Karpas-422 (cell line): Measurements from ENCODE around the gene ABL2. TPM values are rescaled to one million over a fixed set of nuclear protein-coding genes. Genes with fewer than 3 reads are reported as not detected.
A peak's percentile ranks its signal among the peaks of the same experiment; 100 is the strongest.
"Not testable (repeated sequence)": the region's sequence is repeated elsewhere in the genome, so short reads cannot be mapped to it uniquely, and the experiment has no call there.

Experiments
- DNase-seq: peaks from one replicate; pipeline ENCODE4 v3.0.0-alpha.2; 2015
- H2AFZ ChIP-seq: fragments of 200-600 bp; sonication (generic); 2 replicates; pipeline ENCODE4 v1.6.1; 2014; ENCODE audit warnings: antibody characterized with exemption, low read length, mixed read lengths
- H3K27ac ChIP-seq: fragments of 200-600 bp; sonication (generic); 2 replicates; pipeline ENCODE4 v1.5.1; 2014; ENCODE audit warnings: mild to moderate bottlenecking, low read length, moderate library complexity
- H3K27me3 ChIP-seq: fragments of 200-600 bp; sonication (generic); 2 replicates; pipeline ENCODE4 v1.6.1; 2014; ENCODE audit warnings: low read length, mixed read lengths
- H3K36me3 ChIP-seq: fragments of 200-600 bp; sonication (generic); 2 replicates; pipeline ENCODE4 v1.6.1; 2014; ENCODE audit warnings: low read length, mixed read lengths; ENCODE audit not compliant: insufficient read depth
- H3K4me1 ChIP-seq: fragments of 200-600 bp; sonication (generic); 2 replicates; pipeline ENCODE4 v1.6.1; 2014; ENCODE audit warnings: mild to moderate bottlenecking, low read length, mixed read lengths
- H3K4me2 ChIP-seq: fragments of 200-600 bp; sonication (generic); 2 replicates; pipeline ENCODE4 v1.6.1; 2014; ENCODE audit warnings: low read length, low read depth, mild to moderate bottlenecking; ENCODE audit not compliant: poor library complexity, severe bottlenecking
- H3K4me3 ChIP-seq: fragments of 200-600 bp; sonication (generic); 2 replicates; pipeline ENCODE4 v1.5.1; 2014; ENCODE audit warnings: mild to moderate bottlenecking, antibody characterized with exemption, low read length, mixed read lengths
- H3K79me2 ChIP-seq: fragments of 200-600 bp; sonication (generic); 2 replicates; pipeline ENCODE4 v1.6.1; 2014; ENCODE audit warnings: mild to moderate bottlenecking, low read length, mixed read lengths
- H3K9ac ChIP-seq: fragments of 200-600 bp; sonication (generic); 2 replicates; pipeline ENCODE4 v1.6.0; 2014; ENCODE audit warnings: low read length
- H3K9me2 ChIP-seq: fragments of 200-600 bp; sonication (generic), shearing (Covaris generic); replicated peaks from 2 replicates; pipeline ENCODE4 v1.6.0; 2014; ENCODE audit warnings: mild to moderate bottlenecking, low read length, moderate library complexity; ENCODE audit not compliant: insufficient read depth
- H3K9me3 ChIP-seq: fragments of 300-700, 200-600 bp; sonication (generic); 2 replicates; pipeline ENCODE4 v1.6.1; 2014; ENCODE audit warnings: low read length, mixed read lengths
- H4K20me1 ChIP-seq: fragments of 200-600 bp; sonication (generic); 2 replicates; pipeline ENCODE4 v1.6.1; 2014; ENCODE audit warnings: mild to moderate bottlenecking, antibody characterized with exemption, low read length, low read depth; ENCODE audit not compliant: insufficient read depth
- total RNA-seq: library from RNA; depleted of rRNA; stranded (reverse); fragments of >200 nt; shearing (Covaris generic); gene quantifications from 2 replicates; pipeline ENCODE4 v1.2.3, GENCODE V29; 2014; ENCODE audit warnings: low replicate concordance

ABL2 gene
- total RNA-seq, 1 experiment from 2014 or later = 14.3 TPM

DNA sequence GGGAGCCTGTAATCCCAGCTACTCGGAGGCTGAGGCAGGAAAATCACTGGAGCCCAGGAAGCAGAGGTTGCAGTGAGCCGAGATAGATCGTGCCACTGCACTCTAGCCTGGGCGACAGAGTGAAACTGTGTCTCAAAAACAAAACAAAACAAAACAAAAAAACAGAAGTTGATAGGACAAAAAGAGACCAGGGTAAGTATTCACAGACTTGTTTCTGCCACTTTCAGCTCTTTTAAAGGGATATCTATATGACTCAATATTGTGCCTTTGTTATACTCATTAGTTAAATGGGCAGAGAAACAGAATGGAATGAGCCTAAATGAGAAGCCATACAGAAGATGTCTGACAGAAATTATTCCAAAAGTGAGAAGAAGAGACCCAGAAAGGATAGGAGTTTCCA lies 23.1 kb upstream of the ABL2 start:
- no peak overlapping the region for H3K4me2 ChIP-seq

DNA sequence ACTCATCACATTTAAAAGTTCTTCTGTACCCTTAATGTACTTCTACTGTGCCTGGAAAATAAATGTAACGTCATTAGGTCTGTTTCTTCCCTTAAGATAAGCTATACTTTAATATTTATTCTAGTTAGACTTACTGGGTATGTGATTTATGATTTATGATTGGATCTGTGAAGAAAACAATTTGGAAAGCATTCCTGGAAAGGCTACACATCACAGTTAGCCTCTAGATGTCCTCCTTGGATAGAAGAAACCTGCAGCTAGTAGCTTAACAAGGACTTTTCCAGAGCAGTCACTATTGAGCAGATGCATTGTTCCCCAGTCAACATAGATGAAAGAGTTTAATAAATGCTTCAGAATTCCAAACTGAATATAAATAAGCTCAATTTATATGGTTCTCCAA lies 22.2 kb upstream of the ABL2 start:
- Histone ChIP-seq H3K9me3 (no peaks in the 10 kb centered on the region), H3K27ac (no peak overlapping the region), H3K4me2 (no peak overlapping the region), H3K4me1 (no peaks in the 10 kb centered on the region), H3K9me2 (no peaks in the 10 kb centered on the region), H3K79me2 (no peaks in the 10 kb centered on the region), H3K36me3 (no peaks in the 10 kb centered on the region), H3K9ac (no peak overlapping the region), H4K20me1 (no peaks in the 10 kb centered on the region), H3K4me3 (no peak overlapping the region), H3K27me3 (no peaks in the 10 kb centered on the region), H2AFZ (no peak overlapping the region)
- no peak for DNase-seq

More for the DNA sequence above, 23.1 kb upstream of the ABL2 start:
- H3K9me3 ChIP-seq = no peaks in the 10 kb centered on the region
- no peaks in the 10 kb centered on the region for H3K4me1 ChIP-seq
- no peak for DNase-seq
- no peaks in the 10 kb centered on the region for H3K36me3 ChIP-seq
- H3K27me3 ChIP-seq = no peaks in the 10 kb centered on the region
- H2AFZ ChIP-seq = no peak overlapping the region
- H4K20me1 ChIP-seq = no peaks in the 10 kb centered on the region
- H3K27ac ChIP-seq = no peak overlapping the region
- H3K9me2 ChIP-seq = no peaks in the 10 kb centered on the region
- no peaks in the 10 kb centered on the region for H3K79me2 ChIP-seq
- H3K9ac ChIP-seq = no peak overlapping the region
- no peak overlapping the region for H3K4me3 ChIP-seq

DNA sequence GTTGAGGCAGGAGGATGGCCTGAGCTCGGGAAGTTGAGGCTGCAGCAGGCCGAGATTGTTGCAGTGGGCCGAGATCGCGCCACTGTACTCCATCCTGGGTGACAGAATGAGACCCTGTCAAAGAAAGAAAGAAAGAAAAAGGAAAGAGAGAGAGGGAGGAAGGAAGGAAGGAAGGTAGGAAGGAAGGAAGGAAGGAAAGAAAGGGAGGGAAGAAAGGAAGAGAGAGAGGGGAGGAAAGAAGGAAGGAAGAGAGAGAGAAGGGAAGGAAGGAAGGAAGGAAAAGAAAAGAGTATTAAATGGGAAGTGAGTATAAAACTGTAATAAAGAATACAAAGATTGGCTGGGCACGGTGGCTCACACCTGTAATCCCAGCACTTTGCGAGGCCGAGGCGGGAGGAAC lies 18.4 kb upstream of the ABL2 start:
- Histone ChIP-seq H3K36me3 (no peaks in the 10 kb centered on the region), H3K27ac (no peak overlapping the region), H3K9me3 (no peaks in the 10 kb centered on the region), H3K27me3 (no peaks in the 10 kb centered on the region), H3K9me2 (no peaks in the 10 kb centered on the region), H4K20me1 (no peaks in the 10 kb centered on the region), H3K4me3 (no peak overlapping the region), H2AFZ (no peak overlapping the region), H3K4me2 (no peak overlapping the region), H3K9ac (no peak overlapping the region), H3K4me1 (no peaks in the 10 kb centered on the region), H3K79me2 (no peaks in the 10 kb centered on the region)
- DNase-seq = no peak

DNA sequence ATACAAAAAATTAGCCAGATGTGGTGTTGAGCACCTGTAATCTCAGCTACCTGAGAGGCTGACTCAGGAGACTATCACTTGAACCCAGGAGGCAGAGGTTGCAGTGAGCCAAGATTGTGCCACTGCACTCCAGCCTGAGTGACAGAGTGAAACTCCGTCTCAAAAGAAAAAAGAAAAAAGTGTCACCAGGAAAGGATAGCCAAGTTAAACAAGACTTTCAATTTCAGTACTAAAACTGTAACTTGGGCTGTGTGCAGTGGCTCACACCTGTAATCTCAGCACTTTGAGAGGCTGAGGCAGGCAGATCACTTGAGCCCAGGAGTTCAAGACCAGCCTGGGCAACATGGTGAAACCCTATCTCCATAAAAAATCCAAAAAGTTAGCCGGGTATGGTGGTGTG lies 15.9 kb upstream of the ABL2 start:
- not testable (repeated sequence) for H3K4me1 ChIP-seq, H3K4me2 ChIP-seq, H3K27me3 ChIP-seq, H3K9me3 ChIP-seq, H2AFZ ChIP-seq, H3K27ac ChIP-seq, DNase-seq, H3K79me2 ChIP-seq, H3K36me3 ChIP-seq, H3K9ac ChIP-seq, H4K20me1 ChIP-seq, H3K4me3 ChIP-seq, H3K9me2 ChIP-seq

DNA sequence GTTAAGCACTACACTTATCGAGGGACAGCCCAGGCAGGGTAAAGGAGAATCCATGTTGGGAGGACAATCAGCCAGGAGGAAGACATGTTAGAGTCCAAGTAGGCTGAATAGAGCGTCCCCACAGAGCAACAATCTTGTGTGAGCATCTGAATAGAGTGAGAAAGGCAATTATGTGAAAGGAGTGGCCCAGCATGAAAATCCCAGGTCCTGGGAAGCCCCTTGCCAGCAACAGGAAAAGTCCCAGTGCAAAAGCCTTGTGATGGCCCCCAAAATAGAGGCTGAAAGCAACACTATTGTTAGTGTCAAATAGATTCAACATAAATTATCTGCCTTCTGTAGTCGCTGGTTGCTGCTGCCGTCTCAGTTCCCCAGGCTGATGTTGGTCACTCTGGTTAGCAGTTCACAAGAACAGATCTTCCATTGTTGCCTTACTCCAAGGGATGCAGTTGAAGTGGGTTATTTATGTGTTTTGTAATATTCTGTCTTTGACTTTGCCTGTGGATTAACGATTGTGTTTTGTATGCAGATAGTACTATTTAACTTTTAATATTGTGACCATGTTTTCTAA lies 12.1 kb upstream of the ABL2 start:
- Histone ChIP-seq H4K20me1 (no peaks in the 10 kb centered on the region), H3K4me1 (no peaks in the 10 kb centered on the region), H3K9ac (no peak overlapping the region), H3K4me2 (no peak overlapping the region), H3K36me3 (no peaks in the 10 kb centered on the region), H3K27ac (no peak overlapping the region), H3K27me3 (no peaks in the 10 kb centered on the region), H3K9me3 (no peaks in the 10 kb centered on the region), H3K9me2 (no peaks in the 10 kb centered on the region), H3K4me3 (no peak overlapping the region), H2AFZ (no peak overlapping the region), H3K79me2 (no peaks in the 10 kb centered on the region)
- no peak for DNase-seq

DNA sequence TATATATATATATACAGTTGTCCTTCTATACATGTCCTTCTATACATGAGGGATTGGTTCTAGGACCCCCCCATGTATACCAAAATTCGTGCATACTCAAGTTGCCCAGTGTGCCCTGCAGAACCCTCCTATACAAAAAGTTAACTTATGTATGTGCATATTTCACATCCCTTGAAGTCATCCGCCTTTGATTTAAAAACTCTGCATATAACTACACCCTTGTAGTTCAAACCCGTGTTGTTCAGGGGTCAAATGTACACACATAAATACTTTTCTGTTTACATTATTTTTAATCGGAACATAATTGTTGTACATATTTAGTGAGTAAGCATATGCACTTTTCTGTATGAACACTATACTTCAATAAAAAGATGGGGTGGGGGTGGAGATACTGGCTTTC lies 7.7 kb upstream of the ABL2 start:
- no peak for DNase-seq
- no peaks in the 10 kb centered on the region for H3K27me3 ChIP-seq
- H3K4me2 ChIP-seq = no peak overlapping the region
- no peak overlapping the region for H3K9ac ChIP-seq
- H4K20me1 ChIP-seq = no peaks in the 10 kb centered on the region
- no peak overlapping the region for H3K27ac ChIP-seq
- H3K9me2 ChIP-seq = no peaks in the 10 kb centered on the region
- H3K9me3 ChIP-seq = no peaks in the 10 kb centered on the region
- H3K36me3 ChIP-seq = no peaks in the 10 kb centered on the region
- no peaks in the 10 kb centered on the region for H3K4me1 ChIP-seq
- H3K4me3 ChIP-seq = no peak overlapping the region
- H2AFZ ChIP-seq = no peak overlapping the region
- no peaks in the 10 kb centered on the region for H3K79me2 ChIP-seq

DNA sequence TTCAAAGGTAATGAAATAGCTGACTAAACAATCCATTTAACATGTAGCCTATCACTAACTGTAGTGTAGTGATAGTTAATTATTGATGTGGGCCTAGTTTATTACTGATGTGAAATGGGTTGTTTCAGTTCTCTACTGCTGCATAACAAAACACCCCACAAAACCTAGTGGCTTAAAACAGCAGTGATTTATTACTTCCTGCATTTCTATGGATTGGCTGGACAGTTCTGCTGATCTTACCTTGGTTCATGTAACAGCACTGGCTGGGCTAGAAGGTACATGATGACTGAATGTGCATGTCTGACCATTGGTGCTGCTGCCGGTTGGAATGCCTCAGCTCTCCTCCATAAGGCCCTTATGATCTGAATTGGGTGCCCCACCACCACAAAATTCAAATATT lies 5.4 kb upstream of the ABL2 start:
- Histone ChIP-seq H3K4me3 (no peak overlapping the region), H3K36me3 (no peaks in the 10 kb centered on the region), H3K9me2 (no peaks in the 10 kb centered on the region), H3K79me2 (no peaks in the 10 kb centered on the region), H4K20me1 (no peaks in the 10 kb centered on the region), H3K27me3 (no peaks in the 10 kb centered on the region), H2AFZ (no peak overlapping the region), H3K9me3 (no peaks in the 10 kb centered on the region), H3K4me1 (peaks cover 9% of the 10 kb centered on the region), H3K27ac (no peak overlapping the region), H3K9ac (no peak overlapping the region), H3K4me2 (no peak overlapping the region)
- DNase-seq = no peak

DNA sequence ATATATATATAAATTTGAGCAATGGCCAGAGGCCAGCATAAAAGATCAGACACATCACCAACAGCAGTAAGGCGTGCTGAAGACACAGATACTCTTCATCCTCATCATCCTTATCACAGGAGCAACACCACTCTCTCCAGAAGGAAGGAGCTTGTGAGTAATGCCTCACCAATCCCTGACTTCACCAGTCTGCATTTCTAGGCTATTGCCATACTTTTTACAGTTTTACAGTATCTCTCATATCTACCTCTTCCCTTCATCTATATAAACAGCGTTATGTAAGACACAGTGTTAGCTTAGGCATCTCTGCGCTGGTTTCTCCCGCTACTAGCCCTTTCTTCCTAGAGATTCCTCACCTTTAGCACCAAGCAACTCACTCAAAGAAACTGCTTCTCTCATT lies 2.4 kb upstream of the ABL2 start:
- DNase-seq = no peak
- Histone ChIP-seq H3K4me3 (no peak overlapping the region), H3K27me3 (no peaks in the 10 kb centered on the region), H3K36me3 (no peaks in the 10 kb centered on the region), H4K20me1 (0 out of 2 replicates have a peak, but pooled peaks cover 6% of the 10 kb centered on the region), H3K27ac (no peak overlapping the region), H3K4me1 (peaks cover 24% of the 10 kb centered on the region), H3K4me2 (no peak overlapping the region), H3K9me2 (no peaks in the 10 kb centered on the region), H3K9me3 (no peaks in the 10 kb centered on the region), H2AFZ (no peak overlapping the region), H3K79me2 (peaks cover 24% of the 10 kb centered on the region), H3K9ac (no peak overlapping the region)

DNA sequence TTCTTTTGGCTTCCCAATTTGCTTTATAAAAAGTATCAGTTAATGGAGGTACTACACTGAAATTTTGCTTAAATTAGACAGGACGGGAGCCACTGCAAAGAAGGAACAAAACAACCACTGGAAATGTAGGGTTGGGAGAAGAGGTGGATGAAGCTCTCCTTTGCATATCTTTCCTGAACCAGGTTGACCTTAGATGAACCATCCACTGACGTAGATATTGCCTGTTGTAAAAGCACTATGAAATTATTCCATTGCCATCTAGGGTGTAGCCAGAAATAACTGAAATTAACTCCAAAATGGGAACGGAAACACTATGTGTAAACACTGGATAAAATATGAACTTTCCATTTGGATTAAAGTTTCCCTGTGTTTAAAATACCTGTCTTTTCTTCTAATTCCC lies 1.2 kb upstream of the ABL2 start:
- no peak overlapping the region for H3K4me2 ChIP-seq
- H3K9me2 ChIP-seq = no peaks in the 10 kb centered on the region
- H3K4me1 ChIP-seq = peaks cover 24% of the 10 kb centered on the region
- peaks cover 35% of the 10 kb centered on the region for H3K79me2 ChIP-seq
- H3K27me3 ChIP-seq = no peaks in the 10 kb centered on the region
- no peak overlapping the region for H3K9ac ChIP-seq
- H3K9me3 ChIP-seq = no peaks in the 10 kb centered on the region
- no peak overlapping the region for H3K27ac ChIP-seq
- DNase-seq = no peak
- no peaks in the 10 kb centered on the region for H3K36me3 ChIP-seq
- H3K4me3 ChIP-seq = no peak overlapping the region
- peak overlapping the region; percentile 100 for H2AFZ ChIP-seq
- H4K20me1 ChIP-seq = 0 out of 2 replicates have a peak, but pooled peaks cover 6% of the 10 kb centered on the region
